ENCODE results near the gene RNASET2.
"Not testable (repeated sequence)": the region's sequence is repeated elsewhere in the genome, so short reads cannot be mapped to it uniquely, and the experiment has no call there.

The RNASET2 gene

GRCh38 chr6:166902211-166902755 lies 54.1 kb downstream of the RNASET2 start:
- DNase-seq (ENCODE audit: low spot score): no peak

- no peak for DNase-seq (ENCODE audit: low spot score)
These were observed 54.7 kb downstream of the RNASET2 start for GRCh38 chr6:166901626-166902025.

- no peak for DNase-seq (ENCODE audit: low spot score)
These were observed 55.3 kb downstream of the RNASET2 start for GRCh38 chr6:166900956-166901607.

- DNase-seq (ENCODE audit: low spot score): no peak
These were observed 56.1 kb downstream of the RNASET2 start for GRCh38 chr6:166900130-166900708.

GRCh38 chr6:166898910-166899309 lies 57.4 kb downstream of the RNASET2 start:
- DNase-seq (ENCODE audit: low spot score): no peak

GRCh38 chr6:166894614-166895013 lies 61.7 kb downstream of the RNASET2 start:
- DNase-seq (ENCODE audit: low spot score): not testable (repeated sequence)

GRCh38 chr6:166892472-166892871 lies 63.9 kb downstream of the RNASET2 start:
- not testable (repeated sequence) for DNase-seq (ENCODE audit: low spot score)

GRCh38 chr6:166886773-166887172 lies 69.6 kb downstream of the RNASET2 start:
- DNase-seq (ENCODE audit: low spot score): not testable (repeated sequence)

GRCh38 chr6:166884958-166885357 lies 71.4 kb downstream of the RNASET2 start:
- not testable (repeated sequence) for DNase-seq (ENCODE audit: low spot score)

- DNase-seq (ENCODE audit: low spot score): no peak
These were observed 76.8 kb downstream of the RNASET2 start for GRCh38 chr6:166879594-166879993.
